K562 (cell line): ENCODE results near the gene RTL10. TPM values are rescaled to one million over a fixed set of nuclear protein-coding genes. Genes with fewer than 3 reads are reported as not detected.

Source experiments
- ATF4 ChIP-seq: fragments of 450-650 bp; formaldehyde crosslinking; IDR thresholded peaks from 2 replicates; pipeline ENCODE4 v1.4.0; 2022; ENCODE audit warnings: mild to moderate bottlenecking, moderate library complexity
- CHD1 ChIP-seq: fragments of 200-600 bp; sonication (generic); IDR thresholded peaks from one replicate; pipeline ENCODE4 v1.6.1; 2012; ENCODE audit warnings: mild to moderate bottlenecking, moderate library complexity, low read length, inconsistent platforms
- ELF1 ChIP-seq: fragments of 200-800 bp; sonication (Bioruptor generic); IDR thresholded peaks from 2 replicates; pipeline ENCODE4 v1.6.1; 2016; ENCODE audit warnings: missing genetic modification characterization, missing compliant biosample characterization
- FOXA1 ChIP-seq: fragments of 450-650 bp; IDR thresholded peaks from 2 replicates; pipeline ENCODE4 v1.6.1; 2016; ENCODE audit warnings: mild to moderate bottlenecking, borderline replicate concordance
- GATAD2B ChIP-seq: fragments of 450-650 bp; IDR thresholded peaks from 2 replicates; pipeline ENCODE4 v1.6.1; 2017; ENCODE audit warnings: mild to moderate bottlenecking, borderline replicate concordance
- HMGN3 ChIP-seq: IDR thresholded peaks from 2 replicates; pipeline ENCODE4 v1.6.1; 2011; ENCODE audit warnings: borderline replicate concordance, low read depth, mild to moderate bottlenecking, mixed read lengths, low read length; ENCODE audit not compliant: insufficient read length; ENCODE audit errors: extremely low read depth
- MYC ChIP-seq, 2 experiments: fragments of 250-450 bp in 1 of 2; sonication (Bioruptor Pico) in 1 of 2; IDR thresholded peaks; 2 replicates each; pipeline versions ENCODE4 v1.5.1 to v1.6.1; 2012 to 2021; ENCODE audit warnings: low read depth in 2 of 2, borderline replicate concordance in 1 of 2, improper control_type of control experiment in 1 of 2, low read length in 1 of 2, mild to moderate bottlenecking in 1 of 2, moderate library complexity in 1 of 2
- PRPF4 ChIP-seq: fragments of 200-400 bp; formaldehyde crosslinking; IDR thresholded peaks from one replicate; pipeline ENCODE4 v1.6.1; 2017; ENCODE audit warnings: low read length, low read depth, mild to moderate bottlenecking; ENCODE audit not compliant: insufficient read depth, poor library complexity, severe bottlenecking
- SMARCE1 ChIP-seq: fragments of 450-650 bp; IDR thresholded peaks from 2 replicates; pipeline ENCODE4 v1.7.1; 2016; ENCODE audit warnings: mild to moderate bottlenecking
- SPI1 ChIP-seq: IDR thresholded peaks from 2 replicates; pipeline ENCODE4 v1.6.1; 2011; ENCODE audit warnings: low read depth, low read length, control low read depth, borderline replicate concordance
- WHSC1 ChIP-seq: IDR thresholded peaks from one replicate; pipeline ENCODE4 v1.6.1; 2012; ENCODE audit warnings: low read length, control low read depth, inconsistent platforms
- ZNF224 ChIP-seq: sonication (generic); formaldehyde crosslinking; IDR thresholded peaks from 2 replicates; pipeline ENCODE4 v1.8.0; 2022; ENCODE audit warnings: mild to moderate bottlenecking, missing genetic modification reagents
- ZNF444 ChIP-seq: fragments of 250-450 bp; sonication (Bioruptor Pico); IDR thresholded peaks from 2 replicates; pipeline ENCODE4 v1.4.0; 2020; ENCODE audit warnings: mild to moderate bottlenecking, moderate library complexity
- ZNF79 ChIP-seq: fragments of 250-450 bp; sonication (Bioruptor Pico); IDR thresholded peaks from 2 replicates; pipeline ENCODE4 v1.4.0; 2020; ENCODE audit warnings: low read depth, mild to moderate bottlenecking, moderate library complexity
- polyA plus RNA-seq, 8 experiments: library from polyadenylated mRNA; depleted of rRNA in 4 of 8; stranded (reverse) in 5 of 8; unstranded in 3 of 8; fragments of >200 nt; fragmentation: Nextera tagmentation in 2 of 8; fragmentation: Illumina TruSeq in 1 of 8; extraction: Ambion mirVana in 2 of 8; extraction: Trizol in 1 of 8; gene quantifications; 2 replicates each; pipeline versions ENCODE4 v1.2.1 to v1.2.3, GENCODE V29; 2011 to 2014; ENCODE audit warnings: inconsistent platforms in 1 of 8, missing spikeins in 1 of 8
- total RNA-seq, 7 experiments: library from RNA; depleted of rRNA in 6 of 7; stranded (reverse); fragments of >200 nt in 6 of 7; fragmentation: Illumina TruSeq in 2 of 7; extraction: Trizol in 2 of 7; gene quantifications; 2 replicates each; pipeline versions ENCODE4 v1.2.1 to v1.2.3, GENCODE V29; 2011 to 2021; ENCODE audit warnings: low replicate concordance in 1 of 7
- TF ChIP-seq, protein P1 (sequence below): sonication (generic); formaldehyde crosslinking; IDR thresholded peaks from 2 replicates; pipeline ENCODE4 v1.8.1; 2023; ENCODE audit warnings: missing genetic modification reagents, mild to moderate bottlenecking, borderline replicate concordance
- TF ChIP-seq, protein P2 (sequence below): fragments of 250-450 bp; sonication (Bioruptor Pico); IDR thresholded peaks from 2 replicates; pipeline ENCODE4 v1.5.0; 2021
- TF ChIP-seq, protein P3 (sequence below): sonication (generic); formaldehyde crosslinking; IDR thresholded peaks from 2 replicates; pipeline ENCODE4 v1.8.0; 2022; ENCODE audit warnings: mild to moderate bottlenecking, missing genetic modification reagents

Gene RTL10
- total and polyA plus RNA-seq, 9 of the 15 experiments (the other 6 are each of a cell fraction or from before 2014, with no cell fraction given): 19.8 to 75.5 (median 32.5) TPM

DNA sequence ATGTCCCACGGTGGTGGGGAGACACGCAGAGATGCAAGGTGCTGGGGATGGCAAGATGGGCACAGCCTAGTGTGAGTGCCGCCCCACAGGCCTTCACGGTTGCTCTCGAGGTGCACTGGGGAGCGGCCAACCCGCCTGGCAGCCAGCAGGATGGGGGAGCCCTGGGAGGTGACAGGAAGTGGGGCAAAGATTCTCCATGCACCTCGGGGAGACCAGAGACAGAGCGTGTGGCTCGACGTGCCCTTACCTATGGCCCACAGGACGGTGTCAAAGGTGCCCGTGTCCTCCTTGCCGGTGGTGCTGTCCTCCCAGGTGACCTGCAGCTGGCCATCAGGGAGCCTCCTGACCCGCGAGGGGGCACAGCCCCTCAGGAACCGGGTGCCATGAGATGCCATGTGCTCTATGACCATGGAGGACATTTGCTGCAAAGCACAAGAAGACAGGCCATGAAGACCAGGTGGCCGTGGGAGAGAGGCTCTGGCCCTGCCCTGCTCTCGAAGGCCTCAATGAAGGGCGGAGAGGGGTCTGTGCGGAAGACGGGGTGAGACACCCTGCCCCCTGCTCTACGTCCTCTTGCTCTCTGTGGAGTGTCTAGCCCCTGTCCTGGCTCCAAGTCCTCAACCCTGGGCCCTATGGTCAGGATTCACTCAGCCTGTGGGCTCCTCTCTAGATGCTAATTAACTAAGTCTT, 40.6 kb upstream of the RTL10 start (continued):
- TF ChIP-seq, protein P1, sequence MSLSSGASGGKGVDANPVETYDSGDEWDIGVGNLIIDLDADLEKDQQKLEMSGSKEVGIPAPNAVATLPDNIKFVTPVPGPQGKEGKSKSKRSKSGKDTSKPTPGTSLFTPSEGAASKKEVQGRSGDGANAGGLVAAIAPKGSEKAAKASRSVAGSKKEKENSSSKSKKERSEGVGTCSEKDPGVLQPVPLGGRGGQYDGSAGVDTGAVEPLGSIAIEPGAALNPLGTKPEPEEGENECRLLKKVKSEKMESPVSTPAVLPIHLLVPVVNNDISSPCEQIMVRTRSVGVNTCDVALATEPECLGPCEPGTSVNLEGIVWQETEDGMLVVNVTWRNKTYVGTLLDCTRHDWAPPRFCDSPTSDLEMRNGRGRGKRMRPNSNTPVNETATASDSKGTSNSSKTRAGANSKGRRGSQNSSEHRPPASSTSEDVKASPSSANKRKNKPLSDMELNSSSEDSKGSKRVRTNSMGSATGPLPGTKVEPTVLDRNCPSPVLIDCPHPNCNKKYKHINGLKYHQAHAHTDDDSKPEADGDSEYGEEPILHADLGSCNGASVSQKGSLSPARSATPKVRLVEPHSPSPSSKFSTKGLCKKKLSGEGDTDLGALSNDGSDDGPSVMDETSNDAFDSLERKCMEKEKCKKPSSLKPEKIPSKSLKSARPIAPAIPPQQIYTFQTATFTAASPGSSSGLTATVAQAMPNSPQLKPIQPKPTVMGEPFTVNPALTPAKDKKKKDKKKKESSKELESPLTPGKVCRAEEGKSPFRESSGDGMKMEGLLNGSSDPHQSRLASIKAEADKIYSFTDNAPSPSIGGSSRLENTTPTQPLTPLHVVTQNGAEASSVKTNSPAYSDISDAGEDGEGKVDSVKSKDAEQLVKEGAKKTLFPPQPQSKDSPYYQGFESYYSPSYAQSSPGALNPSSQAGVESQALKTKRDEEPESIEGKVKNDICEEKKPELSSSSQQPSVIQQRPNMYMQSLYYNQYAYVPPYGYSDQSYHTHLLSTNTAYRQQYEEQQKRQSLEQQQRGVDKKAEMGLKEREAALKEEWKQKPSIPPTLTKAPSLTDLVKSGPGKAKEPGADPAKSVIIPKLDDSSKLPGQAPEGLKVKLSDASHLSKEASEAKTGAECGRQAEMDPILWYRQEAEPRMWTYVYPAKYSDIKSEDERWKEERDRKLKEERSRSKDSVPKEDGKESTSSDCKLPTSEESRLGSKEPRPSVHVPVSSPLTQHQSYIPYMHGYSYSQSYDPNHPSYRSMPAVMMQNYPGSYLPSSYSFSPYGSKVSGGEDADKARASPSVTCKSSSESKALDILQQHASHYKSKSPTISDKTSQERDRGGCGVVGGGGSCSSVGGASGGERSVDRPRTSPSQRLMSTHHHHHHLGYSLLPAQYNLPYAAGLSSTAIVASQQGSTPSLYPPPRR (CRISPR knock-in tag): no peak
- TF ChIP-seq, protein P2, sequence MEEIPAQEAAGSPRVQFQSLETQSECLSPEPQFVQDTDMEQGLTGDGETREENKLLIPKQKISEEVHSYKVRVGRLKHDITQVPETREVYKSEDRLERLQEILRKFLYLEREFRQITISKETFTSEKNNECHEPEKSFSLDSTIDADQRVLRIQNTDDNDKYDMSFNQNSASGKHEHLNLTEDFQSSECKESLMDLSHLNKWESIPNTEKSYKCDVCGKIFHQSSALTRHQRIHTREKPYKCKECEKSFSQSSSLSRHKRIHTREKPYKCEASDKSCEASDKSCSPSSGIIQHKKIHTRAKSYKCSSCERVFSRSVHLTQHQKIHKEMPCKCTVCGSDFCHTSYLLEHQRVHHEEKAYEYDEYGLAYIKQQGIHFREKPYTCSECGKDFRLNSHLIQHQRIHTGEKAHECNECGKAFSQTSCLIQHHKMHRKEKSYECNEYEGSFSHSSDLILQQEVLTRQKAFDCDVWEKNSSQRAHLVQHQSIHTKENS (CRISPR knock-in tag): no peak
- TF ChIP-seq WHSC1: peak; percentile 65
- no peak for TF ChIP-seq SMARCE1
- TF ChIP-seq ZNF224 (CRISPR knock-in tag): no peak
- TF ChIP-seq ATF4 (CRISPR knock-in tag): no peak
- no peak for TF ChIP-seq MYC (IDR thresholded peaks at IDR 0.05; ENCODE audit: low read depth, low read length)
- TF ChIP-seq MYC (CRISPR knock-in tag; IDR thresholded peaks at IDR 0.05; ENCODE audit: borderline replicate concordance, low read depth): 0 out of 2 replicates have a peak, but pooled peaks have one; percentile 34
- no peak for TF ChIP-seq ZNF444 (CRISPR knock-in tag)
- TF ChIP-seq CHD1: peak; percentile 73
- TF ChIP-seq GATAD2B: no peak
- no peak for TF ChIP-seq SPI1
- TF ChIP-seq PRPF4: no peak
- TF ChIP-seq, protein P3, sequence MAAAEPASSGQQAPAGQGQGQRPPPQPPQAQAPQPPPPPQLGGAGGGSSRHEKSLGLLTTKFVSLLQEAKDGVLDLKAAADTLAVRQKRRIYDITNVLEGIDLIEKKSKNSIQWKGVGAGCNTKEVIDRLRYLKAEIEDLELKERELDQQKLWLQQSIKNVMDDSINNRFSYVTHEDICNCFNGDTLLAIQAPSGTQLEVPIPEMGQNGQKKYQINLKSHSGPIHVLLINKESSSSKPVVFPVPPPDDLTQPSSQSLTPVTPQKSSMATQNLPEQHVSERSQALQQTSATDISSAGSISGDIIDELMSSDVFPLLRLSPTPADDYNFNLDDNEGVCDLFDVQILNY: no peak
- TF ChIP-seq FOXA1: no peak
- no peak for TF ChIP-seq ELF1 (tag)
- no peak for TF ChIP-seq ZNF79 (CRISPR knock-in tag)
- peak; percentile 37 for TF ChIP-seq HMGN3
- TF ChIP-seq, all 486 proteins: peak for 12
